ENCODE measurements around the gene PNRC2. TPM values are rescaled to one million over a fixed set of nuclear protein-coding genes. Genes with fewer than 3 reads are reported as not detected.

Gene PNRC2
- total and polyA plus RNA-seq, 10 of the 15 experiments (the other 5 are each of a cell fraction or from before 2014, with no cell fraction given): 106 to 205 (median 163) TPM

DNA sequence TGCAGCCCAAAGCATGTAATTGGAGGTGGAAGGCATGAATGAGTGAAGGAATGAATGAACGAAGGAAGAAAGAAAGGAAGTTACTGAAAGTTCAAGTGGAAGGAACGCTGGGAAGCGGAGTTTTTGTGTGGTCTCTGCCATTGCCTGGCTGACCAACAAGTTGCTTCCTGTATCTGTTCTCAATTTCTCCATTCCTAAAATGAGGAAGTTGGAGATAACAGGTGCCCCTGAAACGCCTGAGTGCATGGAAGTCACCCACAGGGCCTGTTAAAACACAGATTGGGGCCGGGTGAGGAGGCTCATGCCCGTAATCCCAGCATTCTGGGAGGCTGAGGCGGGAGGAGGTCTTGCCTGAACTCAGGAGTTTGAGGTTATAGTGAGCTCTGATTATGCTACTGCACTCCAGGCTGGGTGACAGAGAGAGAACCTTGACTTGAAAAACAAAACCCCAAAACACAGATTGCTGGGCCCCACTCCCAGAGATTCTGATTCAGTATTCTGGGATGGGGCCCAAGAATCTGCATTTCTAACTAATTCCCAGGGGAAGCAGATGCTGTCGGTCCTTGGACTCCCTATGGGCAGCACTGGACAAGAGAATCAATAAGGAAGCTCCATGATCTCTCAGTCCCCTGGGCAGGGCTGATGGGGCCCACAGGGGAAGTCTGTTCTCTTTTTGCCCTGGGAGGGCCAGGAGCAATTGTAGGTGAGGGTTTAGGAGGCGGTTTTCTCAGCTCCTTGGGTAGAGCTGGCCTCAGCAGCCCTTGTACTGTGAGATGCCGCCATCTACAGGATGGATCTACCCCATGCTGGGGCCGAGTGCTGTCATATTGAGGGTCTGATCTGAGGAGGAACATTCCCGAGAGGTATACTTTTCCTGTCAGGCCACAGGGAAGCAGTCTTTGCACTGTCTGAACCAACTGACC lies 43.2 kb upstream of the PNRC2 start (continued):
- TF ChIP-seq, protein P1, sequence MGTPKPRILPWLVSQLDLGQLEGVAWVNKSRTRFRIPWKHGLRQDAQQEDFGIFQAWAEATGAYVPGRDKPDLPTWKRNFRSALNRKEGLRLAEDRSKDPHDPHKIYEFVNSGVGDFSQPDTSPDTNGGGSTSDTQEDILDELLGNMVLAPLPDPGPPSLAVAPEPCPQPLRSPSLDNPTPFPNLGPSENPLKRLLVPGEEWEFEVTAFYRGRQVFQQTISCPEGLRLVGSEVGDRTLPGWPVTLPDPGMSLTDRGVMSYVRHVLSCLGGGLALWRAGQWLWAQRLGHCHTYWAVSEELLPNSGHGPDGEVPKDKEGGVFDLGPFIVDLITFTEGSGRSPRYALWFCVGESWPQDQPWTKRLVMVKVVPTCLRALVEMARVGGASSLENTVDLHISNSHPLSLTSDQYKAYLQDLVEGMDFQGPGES (IDR thresholded peaks at IDR 0.05): no peak
- TF ChIP-seq MEF2B (IDR thresholded peaks at IDR 0.05; ENCODE audit: partially characterized antibody, poor library complexity, severe bottlenecking) (peak; percentile 94), RUNX3 (IDR thresholded peaks at IDR 0.05; ENCODE audit: low read length) (no peak), ATF7 (IDR thresholded peaks at IDR 0.05; ENCODE audit: low read depth) (no peak), TARDBP (IDR thresholded peaks at IDR 0.05; ENCODE audit: borderline replicate concordance) (no peak), SRF (IDR thresholded peaks at IDR 0.05; ENCODE audit: low read depth in 2 of 2, low read length in 2 of 2) (no peak)
- TF ChIP-seq, protein P2, sequence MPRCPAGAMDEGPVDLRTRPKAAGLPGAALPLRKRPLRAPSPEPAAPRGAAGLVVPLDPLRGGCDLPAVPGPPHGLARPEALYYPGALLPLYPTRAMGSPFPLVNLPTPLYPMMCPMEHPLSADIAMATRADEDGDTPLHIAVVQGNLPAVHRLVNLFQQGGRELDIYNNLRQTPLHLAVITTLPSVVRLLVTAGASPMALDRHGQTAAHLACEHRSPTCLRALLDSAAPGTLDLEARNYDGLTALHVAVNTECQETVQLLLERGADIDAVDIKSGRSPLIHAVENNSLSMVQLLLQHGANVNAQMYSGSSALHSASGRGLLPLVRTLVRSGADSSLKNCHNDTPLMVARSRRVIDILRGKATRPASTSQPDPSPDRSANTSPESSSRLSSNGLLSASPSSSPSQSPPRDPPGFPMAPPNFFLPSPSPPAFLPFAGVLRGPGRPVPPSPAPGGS (IDR thresholded peaks at IDR 0.05; ENCODE audit: borderline replicate concordance, insufficient read depth, low read depth, low read length, poor library complexity, severe bottlenecking): no peak
- TF ChIP-seq, protein P3, sequence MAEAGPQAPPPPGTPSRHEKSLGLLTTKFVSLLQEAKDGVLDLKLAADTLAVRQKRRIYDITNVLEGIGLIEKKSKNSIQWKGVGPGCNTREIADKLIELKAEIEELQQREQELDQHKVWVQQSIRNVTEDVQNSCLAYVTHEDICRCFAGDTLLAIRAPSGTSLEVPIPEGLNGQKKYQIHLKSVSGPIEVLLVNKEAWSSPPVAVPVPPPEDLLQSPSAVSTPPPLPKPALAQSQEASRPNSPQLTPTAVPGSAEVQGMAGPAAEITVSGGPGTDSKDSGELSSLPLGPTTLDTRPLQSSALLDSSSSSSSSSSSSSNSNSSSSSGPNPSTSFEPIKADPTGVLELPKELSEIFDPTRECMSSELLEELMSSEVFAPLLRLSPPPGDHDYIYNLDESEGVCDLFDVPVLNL (IDR thresholded peaks at IDR 0.05; ENCODE audit: low read depth, low read length): no peak
